Prostate gland (tissue), 2 donors: ENCODE results near the gene NUBP2.

Experiments used
- POLR2AphosphoS5 ChIP-seq: sonication (generic); formaldehyde crosslinking; IDR thresholded peaks from one replicate; pipeline ENCODE4 v1.6.1; 2017; ENCODE audit warnings: antibody characterized with exemption
- TF ChIP-seq, protein P1 (sequence below), 4 experiments: fragments of 200-600 bp in 2 of 4; fragments of 450-650 bp in 2 of 4; sonication (generic) in 2 of 4; IDR thresholded peaks; 1 replicate in 3 of 4; 2 replicates in 1 of 4; pipeline ENCODE4 v1.5.1; 2016 to 2019; ENCODE audit warnings: antibody characterized with exemption in 4 of 4, mild to moderate bottlenecking in 2 of 4, moderate library complexity in 2 of 4

GRCh38 chr16:1770328-1771187 is 12.2 kb upstream of the NUBP2 start:
- peak; percentile 64 for TF ChIP-seq POLR2AphosphoS5
- TF ChIP-seq, protein P1, sequence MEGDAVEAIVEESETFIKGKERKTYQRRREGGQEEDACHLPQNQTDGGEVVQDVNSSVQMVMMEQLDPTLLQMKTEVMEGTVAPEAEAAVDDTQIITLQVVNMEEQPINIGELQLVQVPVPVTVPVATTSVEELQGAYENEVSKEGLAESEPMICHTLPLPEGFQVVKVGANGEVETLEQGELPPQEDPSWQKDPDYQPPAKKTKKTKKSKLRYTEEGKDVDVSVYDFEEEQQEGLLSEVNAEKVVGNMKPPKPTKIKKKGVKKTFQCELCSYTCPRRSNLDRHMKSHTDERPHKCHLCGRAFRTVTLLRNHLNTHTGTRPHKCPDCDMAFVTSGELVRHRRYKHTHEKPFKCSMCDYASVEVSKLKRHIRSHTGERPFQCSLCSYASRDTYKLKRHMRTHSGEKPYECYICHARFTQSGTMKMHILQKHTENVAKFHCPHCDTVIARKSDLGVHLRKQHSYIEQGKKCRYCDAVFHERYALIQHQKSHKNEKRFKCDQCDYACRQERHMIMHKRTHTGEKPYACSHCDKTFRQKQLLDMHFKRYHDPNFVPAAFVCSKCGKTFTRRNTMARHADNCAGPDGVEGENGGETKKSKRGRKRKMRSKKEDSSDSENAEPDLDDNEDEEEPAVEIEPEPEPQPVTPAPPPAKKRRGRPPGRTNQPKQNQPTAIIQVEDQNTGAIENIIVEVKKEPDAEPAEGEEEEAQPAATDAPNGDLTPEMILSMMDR (IDR thresholded peaks at IDR 0.05): no peak
